Lower leg skin (tissue), 3 donors: ENCODE results near the gene TMEM115.

ENCODE experiments used
- CTCF ChIP-seq, 3 donors: fragments of 450-650 bp; IDR thresholded peaks; one replicate each; pipeline ENCODE4 v1.5.1; 2016; ENCODE audit warnings: antibody characterized with exemption in 3 of 3, mild to moderate bottlenecking in 3 of 3, moderate library complexity in 2 of 3
- POLR2A ChIP-seq, 2 donors: fragments of 450-650 bp; IDR thresholded peaks; one replicate each; pipeline ENCODE4 v1.6.1; 2016 to 2017; ENCODE audit warnings: antibody characterized with exemption in 2 of 2, mild to moderate bottlenecking in 1 of 2, moderate library complexity in 1 of 2

DNA sequence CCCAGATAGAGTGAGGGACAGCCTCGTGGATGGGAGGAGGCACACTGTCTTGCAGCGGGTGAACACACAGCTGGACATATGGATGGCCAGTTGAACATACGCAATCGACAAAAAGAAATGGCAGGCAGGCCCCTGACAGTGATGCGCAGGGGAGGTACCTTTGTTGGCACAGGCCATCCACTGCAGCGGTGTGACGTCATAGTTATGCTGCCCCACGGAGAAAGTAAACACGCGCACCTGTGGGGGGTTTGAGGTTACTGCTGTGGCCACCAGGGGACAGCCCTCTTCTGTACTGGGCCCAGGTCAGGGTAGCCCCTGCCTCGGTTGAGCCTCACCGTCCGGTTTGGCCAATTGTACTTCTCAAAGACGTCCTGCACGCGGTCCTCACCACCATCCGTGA is 19.4 kb upstream of the TMEM115 start:
- TF ChIP-seq CTCF (IDR thresholded peaks at IDR 0.05), result no peak
- no peak for TF ChIP-seq POLR2A (IDR thresholded peaks at IDR 0.05)
